Kidney (tissue), 14 donors: ENCODE measurements around the gene DNAJA3. TPM values are rescaled to one million over a fixed set of nuclear protein-coding genes. Genes with fewer than 3 reads are reported as not detected.

Source experiments
- DNase-seq, 5 donors: peaks; one replicate each; pipeline ENCODE4 v3.0.0-alpha.2; 2013 to 2020
- FAIRE-seq: peaks from 2 replicates; lab custom pipeline; 2012; peaks lifted over from hg19 to GRCh38; lab: Jason Lieb, UNC
- H3K27ac ChIP-seq, 2 donors: one replicate each; pipeline ENCODE4 v1.7.0; 2013; ENCODE audit warnings: low read depth in 2 of 2, low read length in 2 of 2, inconsistent platforms in 1 of 2
- H3K27me3 ChIP-seq: one replicate; pipeline ENCODE4 v1.7.1; 2013; ENCODE audit warnings: low read length, inconsistent platforms; ENCODE audit not compliant: control insufficient read depth, insufficient read depth
- H3K36me3 ChIP-seq, 3 donors: one replicate each; pipeline versions ENCODE4 v1.7.0 to v1.7.1; 2013; ENCODE audit warnings: low read length in 3 of 3, control low read depth in 1 of 3, inconsistent platforms in 1 of 3; ENCODE audit not compliant: insufficient read depth in 3 of 3, control insufficient read depth in 2 of 3
- H3K4me1 ChIP-seq, 3 donors: one replicate each; pipeline versions ENCODE4 v1.7.0 to v1.7.1; 2013; ENCODE audit warnings: low read length in 3 of 3, inconsistent platforms in 1 of 3, low read depth in 1 of 3; ENCODE audit not compliant: control insufficient read depth in 2 of 3, insufficient read depth in 2 of 3
- H3K4me3 ChIP-seq, 3 donors: one replicate each; pipeline versions ENCODE4 v1.7.0 to v1.8.1; 2013; ENCODE audit warnings: low read length in 3 of 3, control low read depth in 1 of 3, inconsistent platforms in 1 of 3
- H3K9ac ChIP-seq, 3 donors: one replicate each; pipeline versions ENCODE4 v1.7.0 to v1.7.1; 2013; ENCODE audit warnings: low read length in 3 of 3, control low read depth in 1 of 3, inconsistent platforms in 1 of 3
- H3K9me3 ChIP-seq, 3 donors: one replicate each; pipeline versions ENCODE4 v1.7.0 to v1.7.1; 2013; ENCODE audit warnings: low read length in 3 of 3, control low read depth in 1 of 3, inconsistent platforms in 1 of 3; ENCODE audit not compliant: control insufficient read depth in 2 of 3, insufficient read depth in 1 of 3
- CTCF ChIP-seq: IDR thresholded peaks from 3 replicates; pipeline ENCODE4 v1.5.1; 2012; ENCODE audit warnings: mild to moderate bottlenecking, moderate library complexity, borderline replicate concordance; ENCODE audit not compliant: insufficient read depth; ENCODE audit errors: extremely low read depth
- intact Hi-C: fragments of 100-400 bp; cut with DNase I; formaldehyde crosslinking; loops from one replicate; pipeline ENCODE4 v1.11.1; 2022
- polyA plus RNA-seq: library from polyadenylated mRNA; stranded (reverse); fragments of 350-450 nt; fragmentation: Illumina TruSeq; extraction: RNeasy Lipid Tissue Mini Kit (QIAGEN cat#74804); gene quantifications from one replicate; pipeline ENCODE4 v1.2.3, GENCODE V29; 2014; ENCODE audit warnings: low read depth, low replicate concordance; ENCODE audit not compliant: insufficient read depth
- total RNA-seq: library from RNA; stranded (reverse); fragmentation: NEBNext Ultra II Directional; extraction: Animal tissue kit (Norgen Biotek cat#: 25700); gene quantifications from one replicate; pipeline ENCODE4 v1.2.1, GENCODE V29; 2021
- donor health status: control.
- donor health status: control.
- donor health status: control.
- donor health status: control.
- donor health status: control.
- donor health status: DM: yes; HTN: yes; CAD: no.
- donor health status: Normal renal cell carcinoma (clear cell type).

The DNAJA3 gene
- total and polyA plus RNA-seq, 2 donors from 2014 or later, result 41.1 to 49.4 TPM

GRCh38 chr16:4461250-4462085, 35.8 kb downstream of the DNAJA3 start:
- no peak for FAIRE-seq
- Histone ChIP-seq H3K27me3 (no peaks in the 10 kb centered on the region), H3K36me3 (peaks cover 2 to 13% (median 13%) of the 10 kb centered on the region in 3 donors), H3K9me3 (no peaks in the 10 kb centered on the region), H3K4me1 (no peaks in the 10 kb centered on the region), H3K9ac (no peak overlapping the region), H3K27ac (no peak overlapping the region), H3K4me3 (no peak overlapping the region)
- peak in 3 of 5 donors; percentile 37 to 64 (median 46) for DNase-seq
- intact Hi-C loops, result no loop called here
- no peak for TF ChIP-seq CTCF

- no peaks in the 10 kb centered on the region for H3K9me3 ChIP-seq
- H3K9ac ChIP-seq, result no peak overlapping the region
- no peaks in the 10 kb centered on the region for H3K4me1 ChIP-seq
- no peak overlapping the region for H3K4me3 ChIP-seq
- no peak for TF ChIP-seq CTCF
- no peak for DNase-seq
- H3K27me3 ChIP-seq, result no peaks in the 10 kb centered on the region
- no peak for FAIRE-seq
- peaks cover 0 to 17% (median 11%) of the 10 kb centered on the region in 3 donors for H3K36me3 ChIP-seq
- H3K27ac ChIP-seq, result no peak overlapping the region
- intact Hi-C loops, result no loop called here
Measured at GRCh38 chr16:4463522-4464163, 38.0 kb downstream of the DNAJA3 start.

GRCh38 chr16:4465977-4466779, 40.5 kb downstream of the DNAJA3 start:
- Histone ChIP-seq H3K27ac (no peak overlapping the region), H3K27me3 (no peaks in the 10 kb centered on the region), H3K9me3 (no peaks in the 10 kb centered on the region), H3K4me1 (no peaks in the 10 kb centered on the region), H3K4me3 (no peak overlapping the region), H3K36me3 (peaks cover 2 to 16% (median 8%) of the 10 kb centered on the region in 3 donors), H3K9ac (no peak overlapping the region)
- no peak for TF ChIP-seq CTCF
- intact Hi-C loops, result no loop called here
- no peak for FAIRE-seq
- DNase-seq, result no peak
